GM21367 (cell line): ENCODE measurements around the gene INSIG2.

Source experiments
- ATAC-seq: cut with Tn5 transposase; IDR thresholded peaks from one replicate; pipeline ENCODE4 v1.9.1; 2021; ENCODE audit not compliant: unreplicated experiment

INSIG2 gene

DNA sequence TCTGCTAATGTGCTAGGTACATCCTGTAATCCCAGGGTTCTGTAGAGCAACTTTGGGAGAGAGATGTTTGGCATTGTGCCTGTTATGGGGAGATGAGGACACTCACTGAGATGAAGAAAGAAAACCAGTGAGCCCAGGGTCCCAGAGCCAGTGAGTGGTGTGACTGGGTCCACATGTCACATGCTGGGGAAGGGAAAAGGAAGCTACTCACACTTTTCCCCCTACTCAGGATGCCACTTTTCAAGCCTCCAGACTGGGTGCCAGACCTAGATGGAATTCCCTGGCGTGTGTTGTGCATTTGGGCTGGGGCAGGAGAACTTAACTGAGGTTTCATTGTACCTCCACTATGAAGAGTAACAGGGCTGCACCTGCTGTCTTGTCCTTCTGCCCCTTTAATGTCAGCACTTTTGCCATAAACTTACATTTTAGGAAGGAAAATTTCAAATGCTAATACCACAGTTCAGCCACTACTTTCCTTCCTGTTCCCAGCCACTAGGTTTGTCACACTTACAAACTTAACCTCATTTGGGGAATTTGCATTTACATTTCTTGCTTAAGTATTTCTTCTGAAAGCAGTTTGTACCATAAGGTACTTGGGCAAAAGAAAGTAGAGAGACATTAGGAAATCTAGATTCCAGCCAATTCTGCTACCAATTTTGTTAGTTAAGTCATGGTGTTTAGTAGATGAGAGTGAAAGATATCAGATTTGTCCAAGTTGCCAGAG lies 10.2 kb downstream of the INSIG2 start:
- ATAC-seq, result no peak

DNA sequence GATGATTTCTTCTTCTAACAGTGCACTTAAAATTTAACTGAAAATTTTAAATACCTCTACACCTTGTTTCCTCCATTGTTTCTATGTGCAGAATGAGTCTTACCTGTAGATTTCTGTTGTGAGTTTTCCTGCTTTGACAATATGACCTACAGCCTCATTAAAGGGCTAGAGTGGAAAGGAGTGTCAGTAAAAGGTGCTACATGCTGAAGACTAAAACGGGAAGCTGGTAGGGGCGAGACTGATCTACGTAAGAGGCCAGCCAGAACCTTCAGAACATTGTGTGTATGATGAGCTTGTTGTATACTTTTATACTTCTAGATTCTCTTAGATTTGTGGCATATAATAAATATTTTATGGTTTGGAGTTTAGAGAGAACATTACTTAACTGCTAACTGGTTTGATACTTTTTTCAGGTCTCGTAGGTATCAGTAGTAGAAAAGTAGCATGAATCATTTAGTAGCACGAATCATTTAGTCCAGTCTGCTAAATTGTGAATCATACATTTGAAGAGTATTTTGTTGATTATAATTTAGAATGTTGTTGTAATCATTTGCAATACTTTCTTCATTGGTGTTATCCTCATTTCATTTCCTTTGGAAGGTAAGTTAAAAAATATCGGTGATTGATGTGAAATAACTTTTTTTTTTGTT lies 14.3 kb downstream of the INSIG2 start:
- ATAC-seq, result no peak

DNA sequence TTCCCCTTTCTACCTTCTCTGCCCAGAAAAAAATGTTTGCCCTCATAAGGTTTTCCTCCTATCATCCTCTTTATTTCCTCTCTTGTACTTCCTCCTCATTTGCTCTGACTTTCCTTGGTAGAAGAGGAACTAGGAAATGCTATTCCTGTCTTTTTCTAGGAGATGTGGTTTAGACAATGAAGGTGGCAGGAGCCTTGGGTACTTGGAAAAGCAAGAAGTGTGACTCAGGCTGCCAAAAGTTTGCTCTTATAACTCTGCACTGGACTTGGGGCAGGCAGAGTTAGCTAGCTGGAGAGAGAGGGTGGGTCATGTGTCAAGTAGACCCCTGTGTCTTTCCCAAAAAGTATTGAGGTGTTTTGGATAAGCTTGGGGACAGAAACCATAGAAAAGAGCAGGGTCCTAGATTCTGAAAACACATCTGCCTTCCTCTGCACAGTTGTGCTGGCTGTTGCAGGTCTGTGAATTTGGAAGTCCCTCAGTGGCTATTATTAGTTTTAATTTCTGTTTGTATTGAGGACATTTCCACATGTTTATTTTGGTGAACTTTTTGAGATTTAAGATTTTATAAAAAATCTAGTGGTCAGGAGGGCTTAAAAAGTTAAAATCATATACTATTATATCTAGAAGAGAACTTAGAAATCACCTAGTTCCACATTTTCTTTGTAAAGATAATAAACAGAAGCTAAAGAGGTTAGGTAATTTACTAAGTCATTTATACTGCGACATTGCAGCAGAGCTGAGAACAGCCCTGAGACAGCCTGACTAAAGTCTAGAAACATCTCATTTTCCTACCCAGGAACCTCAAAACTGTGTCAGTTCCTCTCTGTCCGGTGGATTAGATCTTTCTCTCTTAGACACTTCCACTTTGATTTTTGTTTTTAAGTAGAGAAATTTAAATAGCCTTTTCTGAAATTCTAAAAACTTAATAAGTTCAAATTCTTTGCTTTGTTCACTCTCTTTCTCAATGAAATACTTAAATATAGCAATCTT lies 16.0 kb downstream of the INSIG2 start:
- peak; percentile 95 for ATAC-seq

DNA sequence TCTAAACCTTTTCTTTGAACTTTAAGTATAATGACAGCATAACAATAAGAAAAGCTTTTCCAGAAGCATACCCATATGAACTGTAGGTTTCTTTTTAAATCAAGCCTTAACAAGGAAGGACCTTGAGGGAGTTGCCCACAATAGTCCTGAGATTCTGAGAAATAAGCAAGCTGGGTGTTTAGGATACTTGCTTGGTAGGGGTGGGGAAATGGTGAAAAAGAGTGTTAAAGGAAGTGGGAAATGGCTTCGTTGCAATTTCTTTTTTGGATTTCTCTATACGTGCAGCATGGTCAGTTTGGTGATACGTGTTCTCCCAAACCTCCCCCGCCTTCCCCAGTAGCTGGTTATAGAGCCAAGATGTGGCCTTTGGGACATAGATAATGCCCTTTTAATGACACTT lies 17.2 kb downstream of the INSIG2 start:
- no peak for ATAC-seq

DNA sequence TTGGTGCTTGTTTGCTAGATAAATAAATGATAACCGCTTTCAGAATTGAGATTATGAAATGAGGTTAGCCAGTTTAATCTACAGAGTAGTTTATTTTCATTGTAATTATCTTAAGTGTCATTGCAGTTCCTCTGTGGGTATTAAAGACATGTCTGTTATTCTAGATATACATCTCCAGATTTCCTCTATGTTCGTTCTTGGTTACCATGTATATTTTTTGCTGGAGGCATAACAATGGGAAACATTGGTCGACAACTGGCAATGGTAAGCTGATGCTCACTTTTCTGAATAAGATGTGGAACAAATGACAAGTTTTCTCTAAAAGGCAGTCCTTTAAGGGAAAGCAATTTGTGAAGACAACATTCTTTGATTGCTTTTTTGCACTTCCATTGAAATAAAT lies 18.7 kb downstream of the INSIG2 start:
- ATAC-seq, result no peak

DNA sequence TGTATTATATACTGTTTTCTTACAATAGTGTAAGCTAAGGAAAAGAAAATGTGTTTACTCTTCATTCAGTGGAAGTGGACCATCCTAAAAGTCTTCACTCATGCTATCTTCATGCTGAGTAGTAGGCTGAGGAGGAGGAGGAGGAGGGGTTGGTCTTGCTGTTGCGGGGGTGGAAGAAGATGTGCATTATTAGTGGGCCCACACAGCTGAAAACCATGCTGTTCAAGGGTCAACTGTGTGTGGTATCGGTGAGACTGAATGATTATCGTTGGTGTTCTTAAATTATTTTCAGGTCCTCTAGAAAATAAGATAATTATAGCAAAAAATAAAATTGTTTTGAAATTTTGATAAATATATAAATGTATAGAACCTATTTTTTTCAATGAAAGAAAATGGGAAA lies 22.0 kb downstream of the INSIG2 start:
- no peak for ATAC-seq

DNA sequence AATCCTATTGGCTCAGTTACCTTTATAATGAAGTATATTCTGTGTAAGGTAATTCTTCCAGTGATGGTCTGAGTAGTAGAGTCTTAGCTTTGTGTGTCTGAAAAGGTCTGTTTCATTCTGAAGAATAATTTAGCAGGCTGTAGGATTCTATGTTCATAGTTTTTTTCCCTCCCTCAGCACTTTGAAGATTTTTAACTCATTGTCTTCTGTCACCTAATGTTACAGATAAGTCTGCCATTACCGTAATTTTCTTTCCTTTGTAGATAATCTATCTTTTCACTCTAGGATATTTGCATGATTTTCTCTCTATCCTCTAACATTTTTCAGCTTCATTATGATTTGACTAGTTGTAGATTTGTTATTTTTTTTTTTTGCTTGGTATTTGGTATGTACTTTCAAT lies 22.7 kb downstream of the INSIG2 start:
- no peak for ATAC-seq

DNA sequence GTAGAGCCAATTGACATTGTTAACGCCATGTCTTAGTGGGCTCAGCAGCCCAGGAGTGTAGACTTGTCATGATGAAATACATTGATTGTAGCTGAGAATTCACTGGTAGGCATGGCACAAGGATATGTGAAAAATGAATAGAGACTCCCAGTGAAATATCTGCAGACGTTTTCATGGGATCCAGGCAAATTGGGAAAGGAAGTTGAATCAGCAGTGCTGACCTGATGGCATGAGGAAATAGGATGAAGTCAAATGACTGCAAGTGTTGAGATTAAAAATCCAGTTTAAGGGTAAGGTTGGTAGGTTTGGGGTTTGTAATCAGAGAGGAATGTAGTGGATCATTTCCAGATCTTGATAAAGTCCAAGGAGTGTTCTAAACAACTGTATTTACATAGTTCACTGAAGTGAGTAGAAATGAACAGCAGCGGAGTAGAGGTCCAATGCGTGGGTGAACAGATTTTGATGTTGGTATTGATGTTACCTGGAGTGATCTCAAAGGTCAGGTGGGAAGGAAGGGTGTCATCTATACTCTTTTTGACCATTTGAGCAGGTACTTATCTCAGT lies 24.6 kb downstream of the INSIG2 start:
- ATAC-seq, result no peak

DNA sequence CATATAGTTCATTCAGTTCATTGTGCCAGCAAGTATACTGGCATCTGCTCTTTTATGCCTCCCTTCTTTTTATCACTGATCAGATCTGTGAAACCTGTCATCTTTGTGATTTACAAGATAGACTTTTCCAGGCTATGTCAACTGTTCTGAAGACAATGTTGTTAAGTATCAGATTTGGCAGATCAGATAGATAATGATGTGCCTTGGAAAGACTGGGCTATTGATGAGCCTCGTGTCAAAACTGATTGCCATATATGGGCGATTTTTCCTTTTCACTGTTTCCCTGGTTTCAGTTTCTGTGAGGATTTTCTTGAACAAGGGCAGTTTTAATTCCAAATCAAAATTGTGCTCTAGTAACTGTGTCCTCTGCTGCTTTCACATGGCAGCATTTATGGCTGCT lies 26.6 kb downstream of the INSIG2 start:
- no peak for ATAC-seq

DNA sequence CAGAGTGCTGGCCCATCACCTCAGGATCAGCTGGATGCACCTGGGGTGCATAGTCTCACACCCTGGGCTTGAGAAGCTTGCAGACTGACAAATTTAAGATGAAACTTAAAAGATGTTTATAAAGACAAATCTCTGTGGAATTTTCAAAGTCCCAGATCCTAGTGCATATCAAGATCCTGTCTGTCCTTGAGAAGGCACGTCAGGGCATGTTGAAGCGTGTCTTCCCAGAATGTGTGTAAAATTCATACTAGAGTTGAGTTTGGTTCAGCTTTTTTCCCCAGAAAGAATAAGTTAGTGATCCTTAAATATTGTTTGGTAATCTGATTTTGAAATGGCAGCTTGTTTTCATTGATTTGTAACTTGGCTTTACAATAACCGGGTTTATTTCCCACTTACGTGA lies 27.5 kb downstream of the INSIG2 start:
- ATAC-seq, result no peak

DNA sequence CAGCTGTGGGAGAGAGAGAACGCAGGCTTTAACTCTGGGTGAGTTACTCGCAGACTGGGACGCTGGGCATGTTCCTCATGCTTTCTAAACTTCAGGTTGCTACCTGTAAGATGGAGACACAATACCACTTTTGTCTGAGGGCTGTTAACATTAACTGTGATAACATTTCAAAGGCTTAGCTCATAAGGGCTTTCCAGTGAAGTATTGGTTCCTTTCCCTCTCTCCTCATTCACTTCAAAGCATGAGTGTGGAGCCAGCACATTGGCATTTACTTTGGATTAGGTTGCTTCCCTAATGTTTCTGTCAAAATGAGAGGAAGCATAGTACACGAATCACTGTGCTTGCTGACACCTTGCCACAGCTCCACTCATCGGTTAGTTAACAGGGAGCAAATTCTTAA lies 30.2 kb downstream of the INSIG2 start:
- no peak for ATAC-seq

DNA sequence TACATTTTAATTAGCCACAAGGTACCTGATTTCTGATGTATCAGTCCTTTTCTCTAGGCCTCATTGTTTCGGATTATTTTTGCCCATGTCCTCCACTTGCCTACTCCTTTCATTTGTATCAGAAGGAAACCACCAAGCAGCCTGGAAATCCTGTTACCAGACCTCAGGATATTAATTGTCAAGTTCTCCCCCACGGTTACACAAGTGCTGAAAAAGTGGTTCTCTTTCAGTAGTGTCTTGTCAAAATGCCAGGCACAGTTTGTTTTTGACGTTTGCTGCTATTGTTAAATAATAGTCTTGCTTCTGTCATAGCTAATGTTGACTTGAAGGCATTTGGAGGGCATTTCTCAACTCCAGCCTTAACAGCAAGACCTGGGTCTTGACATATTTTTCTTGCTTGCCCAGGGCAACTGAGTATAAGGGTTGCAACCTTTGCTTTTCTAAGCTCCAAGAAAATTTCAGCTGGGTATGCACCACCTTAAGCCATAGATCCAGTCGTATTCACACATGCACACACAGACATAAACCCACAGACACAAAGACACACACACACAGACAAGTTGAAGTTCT lies 31.0 kb downstream of the INSIG2 start:
- ATAC-seq, result no peak

DNA sequence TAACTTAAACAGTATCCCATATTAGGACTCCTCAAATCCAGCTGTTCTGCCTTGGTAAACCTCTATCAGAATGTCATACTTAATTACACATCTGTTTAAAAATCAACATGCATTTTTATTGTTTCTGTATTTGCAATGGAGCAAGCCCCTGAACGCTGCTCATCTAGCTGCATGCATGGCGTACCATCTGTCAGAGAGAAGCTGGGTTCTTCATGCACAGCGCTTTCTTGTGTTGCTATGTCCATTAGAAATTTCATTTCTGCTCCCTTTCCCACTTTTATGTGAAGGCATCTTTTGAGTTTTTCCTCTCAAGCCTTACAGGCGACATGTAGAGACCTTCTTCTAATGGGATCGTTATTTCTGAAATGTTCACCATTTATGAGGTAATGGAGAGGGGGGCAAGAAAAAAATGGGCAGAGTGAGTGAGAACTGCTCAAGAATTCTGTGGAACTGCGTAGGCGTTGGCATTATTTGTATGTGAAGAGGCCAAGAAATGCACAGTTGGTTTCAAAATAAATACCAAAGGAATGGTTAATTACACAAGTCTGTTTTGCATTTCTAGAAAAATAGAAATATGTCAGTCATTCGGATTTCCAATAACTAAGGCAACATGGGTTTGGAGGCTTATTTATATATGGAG lies 31.6 kb downstream of the INSIG2 start:
- ATAC-seq, result no peak

DNA sequence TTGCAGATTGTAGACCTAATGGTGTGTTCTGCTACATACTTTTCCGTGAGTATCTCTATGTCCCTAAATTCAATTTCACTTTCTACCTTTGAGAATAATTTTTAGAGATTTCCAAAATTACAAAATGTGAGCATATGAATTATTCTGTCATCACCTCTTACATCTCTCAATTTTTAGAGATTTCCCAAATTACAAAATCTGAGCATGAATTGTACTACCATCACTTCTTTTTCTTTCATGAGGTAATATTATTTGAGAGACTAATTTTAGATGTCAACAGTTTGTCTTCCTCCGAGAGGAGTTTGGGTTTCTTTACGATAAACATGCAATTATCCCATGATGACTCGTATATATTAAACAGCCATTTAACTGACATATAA lies 32.1 kb downstream of the INSIG2 start:
- ATAC-seq, result no peak

DNA sequence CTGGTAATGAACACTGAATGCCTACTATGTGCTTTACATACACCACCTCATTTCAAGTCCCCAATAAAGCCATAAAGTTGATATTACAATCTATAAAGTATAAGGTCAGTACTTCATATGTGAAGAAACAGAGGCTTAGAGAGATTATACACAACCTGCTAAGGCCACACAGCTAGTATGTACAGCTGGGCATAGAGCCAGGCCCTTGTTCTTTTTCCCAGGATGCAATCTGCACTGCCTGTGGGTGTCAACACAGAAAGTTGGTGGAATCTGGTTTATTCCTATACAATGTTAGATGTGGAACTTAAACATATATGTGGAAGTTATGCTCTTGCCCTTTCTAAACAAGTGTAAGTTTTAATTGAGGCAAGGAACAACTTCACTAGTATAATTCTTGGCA lies 32.8 kb downstream of the INSIG2 start:
- ATAC-seq, result no peak

DNA sequence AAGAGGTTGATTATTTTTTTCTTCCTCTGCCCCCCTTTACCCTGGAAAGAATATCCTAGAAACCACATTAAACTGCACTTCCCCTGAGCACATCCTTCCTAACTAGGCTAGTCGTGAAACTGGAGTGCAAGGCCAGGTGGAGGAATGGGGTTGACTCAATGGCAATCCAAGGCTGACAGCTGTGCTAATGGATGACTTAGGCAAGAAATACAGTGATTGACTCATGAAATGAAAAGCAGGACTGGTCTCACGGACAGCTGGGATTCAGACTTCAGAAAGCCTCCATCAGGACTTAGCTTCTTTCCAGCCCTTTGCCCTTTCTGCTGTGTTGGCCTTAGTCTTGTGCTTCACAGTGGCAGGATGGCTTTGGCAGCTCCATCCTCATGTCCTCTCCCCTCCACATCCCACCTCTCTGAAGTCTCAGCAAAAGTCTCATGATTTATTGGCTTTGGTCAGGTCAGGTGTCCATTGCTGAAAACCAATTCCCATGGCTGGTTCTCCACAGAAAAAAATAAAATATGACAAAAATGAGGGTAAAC lies 33.8 kb downstream of the INSIG2 start:
- no peak for ATAC-seq

DNA sequence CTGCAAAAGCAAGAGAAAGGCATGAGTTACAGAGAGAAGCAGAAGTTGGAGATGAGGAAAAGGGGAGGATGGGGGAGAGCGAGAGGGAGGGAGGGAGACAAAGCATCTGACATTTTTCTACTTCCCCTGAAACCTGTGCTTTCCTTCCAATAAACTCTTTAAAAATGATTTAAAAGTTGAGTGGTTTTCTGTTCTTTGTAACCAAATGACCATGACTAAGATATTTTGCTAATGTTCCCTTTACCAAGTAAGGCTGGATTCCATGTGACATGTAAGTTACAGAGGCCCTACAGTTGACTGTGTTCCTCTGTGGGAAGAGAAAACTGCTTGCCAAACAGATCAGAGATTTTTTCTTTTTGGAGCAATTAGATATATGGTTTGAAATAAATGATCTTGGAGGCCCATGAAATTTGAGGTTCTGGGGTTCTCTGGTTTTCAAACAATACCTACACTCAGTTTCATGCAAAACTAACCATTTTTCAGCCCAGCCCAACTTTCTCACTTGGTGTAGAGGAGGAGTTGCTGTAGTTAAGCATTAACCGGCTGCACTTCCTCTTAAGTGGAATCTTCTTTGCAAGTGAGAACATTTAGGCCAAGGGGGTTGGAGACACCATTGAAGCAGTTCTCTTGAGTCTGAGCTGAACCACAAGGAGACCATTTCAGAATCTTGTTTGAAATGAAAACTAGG lies 34.5 kb downstream of the INSIG2 start:
- ATAC-seq, result peak; percentile 75

DNA sequence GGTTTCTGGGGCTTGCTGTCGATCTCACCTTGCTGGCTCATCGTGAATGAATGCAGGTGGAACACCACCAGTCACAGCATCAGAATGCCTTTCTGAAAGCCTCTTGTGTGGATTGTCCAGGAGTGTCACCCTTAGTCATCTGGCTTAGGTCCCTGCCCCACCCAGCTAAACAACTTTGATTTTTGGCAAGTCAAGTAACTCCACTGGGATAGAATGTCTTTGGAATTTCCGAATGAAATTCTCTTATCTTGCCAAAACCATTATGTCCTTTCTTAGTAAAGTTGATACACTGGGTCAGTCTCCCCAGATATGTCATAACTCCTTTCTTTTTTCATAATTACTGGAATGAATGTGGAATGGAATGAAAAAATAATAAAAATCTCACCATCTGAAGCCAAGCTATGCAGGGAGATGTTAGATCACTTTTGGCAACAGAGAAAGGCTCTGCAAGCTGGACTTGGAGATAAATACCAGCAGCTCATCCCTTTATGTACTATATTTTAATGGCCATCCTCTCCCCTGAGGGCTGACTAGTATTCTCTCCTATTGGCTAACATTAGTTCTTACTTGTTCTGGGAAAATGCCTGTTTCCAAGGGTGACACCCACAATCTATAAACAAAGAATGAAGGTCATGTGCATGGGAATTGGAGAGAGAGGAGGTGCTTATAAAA lies 35.4 kb downstream of the INSIG2 start:
- ATAC-seq, result no peak

DNA sequence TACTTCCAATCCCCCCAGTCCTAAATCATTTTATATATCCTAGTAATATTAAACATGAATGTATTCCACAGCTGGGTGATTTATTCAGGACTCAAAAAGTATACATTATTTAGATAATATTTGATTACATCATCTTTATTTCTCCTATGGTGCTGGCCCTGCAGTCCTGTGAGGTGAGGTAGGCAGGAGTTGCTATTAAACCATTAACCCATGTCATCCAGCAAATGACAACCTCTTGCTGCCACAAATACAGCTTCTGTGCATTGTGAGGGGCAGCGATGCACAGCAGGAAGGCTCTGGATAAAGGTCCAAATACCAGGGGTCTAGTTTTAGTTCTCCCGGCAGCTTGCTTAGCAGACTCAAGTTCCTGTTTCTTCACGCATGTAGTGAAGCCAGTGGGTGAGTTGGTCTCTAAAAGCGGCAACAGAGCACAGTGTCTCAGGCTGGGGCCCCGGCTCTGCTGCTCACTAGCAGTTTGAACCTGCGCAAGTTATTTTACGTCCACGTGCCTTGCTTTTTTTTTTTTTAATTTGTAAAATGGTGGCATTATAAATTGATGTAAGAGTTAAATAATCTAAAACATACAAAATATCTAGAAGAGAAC lies 36.1 kb downstream of the INSIG2 start:
- no peak for ATAC-seq
